ENCODE data around the gene FLNB.
A peak's percentile ranks its signal among the peaks of the same experiment; 100 is the strongest.

The FLNB gene

GRCh38 chr3:58179235-58180098, 171.2 kb downstream of the FLNB start:
- Histone ChIP-seq H2BK5ac (ENCODE audit: low read length) (no peak overlapping the region), H3K27me3 (ENCODE audit: control insufficient read depth in 3 of 3, insufficient read depth in 3 of 3, low read depth in 1 of 3, low read length in 3 of 3) (peaks cover 0 to 37% (median 3%) of the 10 kb centered on the region in 3 experiments), H3K27ac (replicated peaks; ENCODE audit: low read length) (no peak overlapping the region), H3K18ac (ENCODE audit: low read length) (no peak overlapping the region), H4K91ac (ENCODE audit: low read depth, low read length, poor library complexity) (no peak overlapping the region), H3K4me1 (ENCODE audit: control insufficient read depth in 2 of 2, insufficient read depth in 1 of 2, low read depth in 1 of 2, low read length in 2 of 2) (peaks cover 7 to 10% of the 10 kb centered on the region in 2 donors), H3K36me3 (replicated peaks in 1 of 2; ENCODE audit: control insufficient read depth in 2 of 2, insufficient read depth in 2 of 2, low read length in 2 of 2) (no peaks in the 10 kb centered on the region), H2BK120ac (ENCODE audit: low read depth, low read length) (no peak overlapping the region), H2AFZ (ENCODE audit: low read length) (no peak overlapping the region), H3K23ac (ENCODE audit: low read depth, low read length, poor library complexity) (no peak overlapping the region), H2BK15ac (ENCODE audit: low read length) (no peak overlapping the region), H2AK5ac (ENCODE audit: low read depth, low read length) (peak overlapping the region; percentile 15), H3K9me3 (replicated peaks in 1 of 2; ENCODE audit: control insufficient read depth in 2 of 2, insufficient read depth in 1 of 2, low read depth in 1 of 2, low read length in 2 of 2) (no peaks in the 10 kb centered on the region), H3K4ac (ENCODE audit: low read length) (no peak overlapping the region), H3K14ac (ENCODE audit: low read length) (no peak overlapping the region), H2BK12ac (ENCODE audit: low read length) (no peak overlapping the region), H3K4me3 (ENCODE audit: low read length in 2 of 2) (no peak overlapping the region), H4K8ac (ENCODE audit: low read depth, low read length) (no peak overlapping the region), H3K4me2 (ENCODE audit: insufficient read depth, low read length, poor library complexity, severe bottlenecking) (no peak overlapping the region), H3K9ac (ENCODE audit: low read depth, low read length, poor library complexity) (no peak overlapping the region), H3K79me1 (ENCODE audit: low read depth, low read length) (no peaks in the 10 kb centered on the region)
- no CpG with 5 or more reads among the region's 13 CpGs for WGBS, 2 donors (ENCODE audit: extremely low coverage in 2 of 2, insufficient read length in 2 of 2, insufficient replicate concordance in 1 of 2)
- DNase-seq (ENCODE audit: low spot score) = no peak

GRCh38 chr3:58180099-58180880, 172.1 kb downstream of the FLNB start:
- no peak overlapping the region for H3K4me2 ChIP-seq (ENCODE audit: insufficient read depth, low read length, poor library complexity, severe bottlenecking)
- H3K36me3 ChIP-seq (replicated peaks in 1 of 2; ENCODE audit: control insufficient read depth in 2 of 2, insufficient read depth in 2 of 2, low read length in 2 of 2) = no peaks in the 10 kb centered on the region
- no peak overlapping the region for H2BK15ac ChIP-seq (ENCODE audit: low read length)
- H3K4me1 ChIP-seq (ENCODE audit: control insufficient read depth in 2 of 2, insufficient read depth in 1 of 2, low read depth in 1 of 2, low read length in 2 of 2) = peaks cover 6 to 8% of the 10 kb centered on the region in 2 donors
- H3K14ac ChIP-seq (ENCODE audit: low read length) = no peak overlapping the region
- peaks cover 0 to 44% (median 3%) of the 10 kb centered on the region in 3 experiments for H3K27me3 ChIP-seq (ENCODE audit: control insufficient read depth in 3 of 3, insufficient read depth in 3 of 3, low read depth in 1 of 3, low read length in 3 of 3)
- no peak overlapping the region for H3K4ac ChIP-seq (ENCODE audit: low read length)
- H3K27ac ChIP-seq (replicated peaks; ENCODE audit: low read length) = no peak overlapping the region
- H4K8ac ChIP-seq (ENCODE audit: low read depth, low read length) = no peak overlapping the region
- no peaks in the 10 kb centered on the region for H3K79me1 ChIP-seq (ENCODE audit: low read depth, low read length)
- H2AK5ac ChIP-seq (ENCODE audit: low read depth, low read length) = peak overlapping the region; percentile 3
- no peak overlapping the region for H3K18ac ChIP-seq (ENCODE audit: low read length)
- no peak overlapping the region for H2AFZ ChIP-seq (ENCODE audit: low read length)
- no peak overlapping the region for H3K9ac ChIP-seq (ENCODE audit: low read depth, low read length, poor library complexity)
- H3K4me3 ChIP-seq (ENCODE audit: low read length in 2 of 2) = no peak overlapping the region
- no peak overlapping the region for H2BK120ac ChIP-seq (ENCODE audit: low read depth, low read length)
- H2BK5ac ChIP-seq (ENCODE audit: low read length) = no peak overlapping the region
- no peak for DNase-seq (ENCODE audit: low spot score)
- H3K23ac ChIP-seq (ENCODE audit: low read depth, low read length, poor library complexity) = no peak overlapping the region
- no peak overlapping the region for H4K91ac ChIP-seq (ENCODE audit: low read depth, low read length, poor library complexity)
- WGBS, 2 donors (ENCODE audit: extremely low coverage in 2 of 2, insufficient read length in 2 of 2, insufficient replicate concordance in 1 of 2) = no CpG with 5 or more reads among the region's 12 CpGs
- no peak overlapping the region for H2BK12ac ChIP-seq (ENCODE audit: low read length)
- no peaks in the 10 kb centered on the region for H3K9me3 ChIP-seq (replicated peaks in 1 of 2; ENCODE audit: control insufficient read depth in 2 of 2, insufficient read depth in 1 of 2, low read depth in 1 of 2, low read length in 2 of 2)

- no peak overlapping the region for H2BK120ac ChIP-seq (ENCODE audit: low read depth, low read length)
- H2AK5ac ChIP-seq (ENCODE audit: low read depth, low read length) = no peak overlapping the region
- no peak overlapping the region for H3K23ac ChIP-seq (ENCODE audit: low read depth, low read length, poor library complexity)
- no peaks in the 10 kb centered on the region for H3K36me3 ChIP-seq (replicated peaks in 1 of 2; ENCODE audit: control insufficient read depth in 2 of 2, insufficient read depth in 2 of 2, low read length in 2 of 2)
- H3K4ac ChIP-seq (ENCODE audit: low read length) = no peak overlapping the region
- H2BK12ac ChIP-seq (ENCODE audit: low read length) = no peak overlapping the region
- H3K9ac ChIP-seq (ENCODE audit: low read depth, low read length, poor library complexity) = no peak overlapping the region
- H3K18ac ChIP-seq (ENCODE audit: low read length) = no peak overlapping the region
- no peak overlapping the region for H2BK5ac ChIP-seq (ENCODE audit: low read length)
- H2AFZ ChIP-seq (ENCODE audit: low read length) = no peak overlapping the region
- H3K27ac ChIP-seq (replicated peaks; ENCODE audit: low read length) = no peak overlapping the region
- peaks cover 0 to 2% of the 10 kb centered on the region in 2 donors for H3K4me1 ChIP-seq (ENCODE audit: control insufficient read depth in 2 of 2, insufficient read depth in 1 of 2, low read depth in 1 of 2, low read length in 2 of 2)
- no peak overlapping the region for H3K4me3 ChIP-seq (ENCODE audit: low read length in 2 of 2)
- no peak for DNase-seq (ENCODE audit: low spot score)
- no peak overlapping the region for H4K91ac ChIP-seq (ENCODE audit: low read depth, low read length, poor library complexity)
- peaks cover 0 to 46% (median 3%) of the 10 kb centered on the region in 3 experiments for H3K27me3 ChIP-seq (ENCODE audit: control insufficient read depth in 3 of 3, insufficient read depth in 3 of 3, low read depth in 1 of 3, low read length in 3 of 3)
- no peaks in the 10 kb centered on the region for H3K9me3 ChIP-seq (replicated peaks in 1 of 2; ENCODE audit: control insufficient read depth in 2 of 2, insufficient read depth in 1 of 2, low read depth in 1 of 2, low read length in 2 of 2)
- H4K8ac ChIP-seq (ENCODE audit: low read depth, low read length) = no peak overlapping the region
- no peak overlapping the region for H3K4me2 ChIP-seq (ENCODE audit: insufficient read depth, low read length, poor library complexity, severe bottlenecking)
- H3K14ac ChIP-seq (ENCODE audit: low read length) = no peak overlapping the region
- WGBS, 2 donors (ENCODE audit: extremely low coverage in 2 of 2, insufficient read length in 2 of 2, insufficient replicate concordance in 1 of 2) = no CpG with 5 or more reads among the region's 1 CpG
- no peak overlapping the region for H2BK15ac ChIP-seq (ENCODE audit: low read length)
- H3K79me1 ChIP-seq (ENCODE audit: low read depth, low read length) = no peaks in the 10 kb centered on the region
Observed at GRCh38 chr3:58180940-58181587, 172.8 kb downstream of the FLNB start.

Data from neuronal stem cell (in vitro differentiated cells).